SW 1271 (cell line): ENCODE measurements around the gene PPP1R1A.

Experiments
- DNase-seq, 2 experiments: peaks; one replicate each; lab custom pipeline; 2025; lab: John Stamatoyannopoulos, UW

Gene PPP1R1A

GRCh38 chr12:54588110-54588889 lies at the start of gene PPP1R1A:
Gene PPP1R1A (minus strand): TSS chr12:54588659. CDS start chr12:54588488, 171 bp downstream.
- DNase-seq = no peak

- no peak for DNase-seq
Observed at GRCh38 chr12:54634795-54635194, 46.3 kb upstream of the PPP1R1A start, which contains the start of gene LACRT. Gene LACRT (minus strand): TSS chr12:54634895. CDS start chr12:54634841, 54 bp downstream.

DNA sequence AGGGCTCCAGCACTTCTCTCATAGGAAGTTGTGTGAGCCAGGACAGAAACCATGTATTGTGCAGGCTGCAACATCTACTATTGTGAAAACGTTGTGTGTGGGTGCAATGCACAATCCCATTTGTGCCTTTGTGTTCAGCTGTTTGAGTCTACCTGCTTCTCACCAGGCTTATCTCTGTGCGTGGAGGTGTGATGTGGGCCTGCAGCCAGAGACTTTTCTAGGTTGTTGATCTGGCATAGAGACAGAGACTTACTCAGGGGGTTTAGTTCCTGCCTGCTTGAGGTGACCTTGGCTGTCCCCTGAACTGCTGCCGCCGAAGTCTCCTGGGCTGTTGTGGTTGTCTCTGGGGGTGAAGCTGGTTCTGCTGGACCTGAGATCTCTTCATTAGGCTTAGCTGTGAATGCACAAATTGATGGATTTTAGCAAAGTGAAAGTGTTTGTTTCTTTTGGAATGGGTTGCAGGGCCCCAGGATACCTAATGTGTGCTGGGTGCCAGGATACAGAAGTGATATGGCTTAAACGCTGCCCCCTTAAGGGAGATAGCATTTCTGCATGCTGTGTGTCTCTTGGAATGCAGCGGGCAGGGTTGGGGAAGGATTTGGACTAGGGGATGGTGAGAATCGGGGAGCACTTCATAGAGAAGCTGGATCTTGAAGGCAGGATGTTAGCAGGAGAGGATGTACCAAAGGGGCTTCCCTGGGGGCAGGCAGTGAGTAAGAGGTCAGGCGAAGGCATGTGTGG lies 43.7 kb upstream of the PPP1R1A start:
- no peak for DNase-seq

DNA sequence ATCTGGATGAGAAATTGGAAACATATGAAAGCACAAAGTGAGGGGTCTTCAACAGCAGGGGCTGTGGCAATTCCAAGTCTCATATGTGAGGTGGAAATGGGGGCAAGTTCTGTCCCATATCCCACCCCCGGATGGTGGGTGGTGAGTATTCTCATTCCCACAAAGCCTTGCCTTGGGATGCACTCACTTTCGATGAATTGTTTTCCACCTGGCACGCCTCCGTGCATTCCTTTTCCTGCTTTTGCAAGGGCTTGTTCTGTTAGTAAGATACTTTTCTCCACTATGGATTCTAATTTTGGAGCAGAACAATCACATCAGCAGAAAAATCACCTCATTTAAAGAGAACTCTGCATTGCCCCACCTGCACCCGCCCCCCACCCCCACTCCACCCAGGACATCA lies 43.1 kb upstream of the PPP1R1A start:
- DNase-seq = no peak

DNA sequence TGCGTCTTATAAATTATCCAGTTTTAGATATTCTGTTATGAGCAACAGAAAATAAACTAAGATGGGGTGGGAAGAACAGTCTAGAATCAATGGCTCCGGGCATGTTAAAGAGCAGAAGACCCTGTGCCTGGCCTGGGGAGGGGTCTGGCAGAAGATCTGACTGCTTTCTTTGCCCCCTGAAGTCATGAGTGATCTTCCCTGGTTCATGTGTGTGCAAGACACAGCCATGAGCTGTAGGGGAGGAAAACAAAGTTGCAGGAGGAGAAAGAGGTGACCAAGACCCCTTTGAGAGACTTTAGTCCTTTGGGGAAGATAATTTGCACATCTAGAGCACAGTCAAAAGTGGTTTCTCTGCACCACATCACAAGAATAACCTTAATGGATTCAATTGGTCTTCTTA lies 41.5 kb upstream of the PPP1R1A start:
- DNase-seq = no peak

DNA sequence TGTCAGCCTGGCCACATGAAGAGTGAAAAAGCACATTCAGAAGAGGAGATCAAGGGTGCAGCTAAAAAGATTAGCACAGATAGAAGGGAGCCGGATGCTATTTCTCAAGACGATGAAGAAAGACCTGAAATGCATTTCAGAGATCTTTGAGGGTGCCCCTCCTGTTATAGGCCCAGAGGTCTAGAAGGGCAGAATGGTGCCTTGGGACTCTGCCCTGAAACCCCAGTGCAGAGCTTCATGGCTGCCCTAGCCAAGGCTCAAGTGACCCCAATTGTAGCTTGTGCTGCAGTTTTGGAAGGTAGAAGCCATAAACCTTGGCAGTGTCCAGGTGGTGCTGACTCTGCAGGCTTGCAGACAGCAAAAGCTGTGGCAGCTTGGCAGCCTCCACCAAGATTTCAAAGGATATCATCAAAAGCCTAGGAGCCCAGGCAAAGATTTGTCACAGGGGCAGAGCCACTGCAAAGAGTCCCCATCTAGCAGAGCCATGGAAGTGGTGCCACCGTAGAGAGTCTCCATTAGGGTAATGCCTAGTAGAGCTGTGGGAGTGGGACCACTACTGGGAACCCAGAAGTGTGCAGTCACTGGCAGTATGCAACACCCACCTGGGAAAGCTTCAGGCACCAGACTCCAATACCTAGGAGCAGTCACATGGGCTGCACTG lies 39.9 kb upstream of the PPP1R1A start:
- DNase-seq = no peak

GRCh38 chr12:54627304-54627703 lies 38.8 kb upstream of the PPP1R1A start:
- no peak for DNase-seq

- no peak for DNase-seq
Observed at GRCh38 chr12:54625598-54625997, 37.1 kb upstream of the PPP1R1A start.

- no peak for DNase-seq
Observed at GRCh38 chr12:54624315-54625279, 36.1 kb upstream of the PPP1R1A start.

DNA sequence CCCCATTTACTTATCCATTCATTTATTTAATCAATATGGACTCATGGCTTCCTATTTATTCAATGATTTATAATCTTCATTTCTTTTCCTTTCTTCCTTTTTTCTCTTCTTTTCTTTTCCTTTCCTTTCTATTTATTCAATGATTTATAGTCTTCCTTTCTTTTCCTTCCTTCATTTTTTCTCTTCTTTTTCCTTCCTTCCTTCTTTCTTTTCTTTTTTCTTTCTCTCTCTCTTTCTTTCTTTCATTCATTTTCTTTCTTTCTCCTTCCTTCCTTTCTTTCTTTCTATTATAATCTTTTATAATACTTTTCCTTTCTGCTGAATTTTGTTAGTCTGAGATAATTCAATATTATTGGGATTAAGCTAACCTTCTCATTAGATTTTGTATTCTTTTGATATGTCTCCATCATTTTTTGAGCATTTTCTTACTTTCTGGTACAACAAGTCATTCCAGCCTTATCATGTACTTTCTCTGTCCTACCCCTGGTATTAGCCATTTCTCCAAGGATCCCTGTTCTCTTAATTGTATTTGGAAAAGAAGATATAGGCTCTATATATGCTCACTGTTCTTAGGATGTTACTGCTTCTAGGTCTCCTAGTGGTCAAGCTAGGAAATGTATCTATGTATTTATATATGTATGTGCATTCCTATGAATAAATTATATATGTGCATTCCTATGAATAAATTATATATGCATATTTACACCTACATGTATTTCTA lies 34.2 kb upstream of the PPP1R1A start:
- peak in 1 of 2 experiments; percentile 46 for DNase-seq

DNA sequence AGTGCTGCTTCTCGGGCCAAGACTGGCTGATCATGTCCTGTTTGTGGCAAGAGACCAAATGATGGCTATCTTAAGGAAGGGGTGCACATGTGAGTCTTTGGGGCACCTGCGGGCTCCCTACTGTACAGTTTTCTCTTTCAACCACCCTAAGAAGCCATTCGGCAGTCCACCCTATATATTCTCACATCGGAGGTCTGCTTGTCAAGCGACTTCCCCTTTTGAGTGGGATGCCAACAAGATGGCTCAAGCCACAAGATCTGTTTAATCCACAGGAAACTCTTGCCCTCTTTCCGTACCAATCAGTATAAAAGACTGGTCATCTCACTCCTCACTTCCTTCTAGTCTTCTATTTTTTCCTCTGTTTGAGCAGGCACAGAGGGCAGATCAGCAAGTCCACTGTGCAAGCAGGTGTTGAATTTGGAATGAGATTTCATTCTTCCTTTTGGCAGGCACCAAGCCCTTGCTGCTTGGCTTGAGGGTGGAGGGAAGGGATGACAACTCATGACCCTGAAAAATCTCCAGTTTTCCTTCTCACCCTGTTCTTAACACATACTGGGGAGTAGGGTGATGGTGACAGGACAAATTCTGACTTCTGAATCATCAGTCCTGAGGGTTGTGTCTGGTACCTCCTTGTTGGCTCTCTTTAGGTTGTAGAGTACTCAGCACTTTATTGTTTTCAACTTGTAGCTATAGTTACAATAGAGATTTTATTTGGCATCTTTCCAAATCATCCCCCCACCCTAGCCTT lies 28.6 kb upstream of the PPP1R1A start:
- DNase-seq = no peak

DNA sequence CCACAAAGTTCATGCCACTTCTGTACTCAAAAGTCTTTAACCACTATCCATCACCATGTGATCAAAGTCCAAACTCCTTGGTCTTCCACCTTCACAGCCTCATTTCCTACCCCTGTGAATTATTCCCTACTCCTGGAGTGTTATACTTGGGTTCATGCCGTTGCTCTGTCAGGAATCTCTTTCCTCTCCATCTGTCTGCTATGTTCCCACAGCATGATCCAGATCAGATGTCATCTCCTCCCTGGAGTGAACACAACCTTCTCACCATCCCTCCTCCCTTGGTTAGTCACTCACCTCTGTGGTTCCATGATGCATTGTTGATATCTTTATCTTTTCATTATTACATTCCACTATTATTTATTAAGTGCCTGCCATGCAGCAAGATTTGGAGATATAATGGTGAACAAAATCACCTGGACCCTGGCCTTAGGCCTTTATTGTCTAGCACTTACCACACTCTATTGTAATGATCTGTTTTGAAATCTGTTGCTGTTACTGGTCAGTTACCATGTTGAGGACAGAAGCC lies 23.8 kb upstream of the PPP1R1A start:
- no peak for DNase-seq

GRCh38 chr12:54611715-54612149 lies 23.3 kb upstream of the PPP1R1A start:
- no peak for DNase-seq

- DNase-seq = no peak
Observed at GRCh38 chr12:54608769-54609168, 20.3 kb upstream of the PPP1R1A start.

GRCh38 chr12:54608156-54608555 lies 19.7 kb upstream of the PPP1R1A start:
- no peak for DNase-seq

GRCh38 chr12:54606556-54606955 lies 18.1 kb upstream of the PPP1R1A start:
- DNase-seq = no peak

- DNase-seq = no peak
Observed at GRCh38 chr12:54605138-54605970, 16.9 kb upstream of the PPP1R1A start.

GRCh38 chr12:54604436-54604835 lies 16.0 kb upstream of the PPP1R1A start:
- DNase-seq = no peak

DNA sequence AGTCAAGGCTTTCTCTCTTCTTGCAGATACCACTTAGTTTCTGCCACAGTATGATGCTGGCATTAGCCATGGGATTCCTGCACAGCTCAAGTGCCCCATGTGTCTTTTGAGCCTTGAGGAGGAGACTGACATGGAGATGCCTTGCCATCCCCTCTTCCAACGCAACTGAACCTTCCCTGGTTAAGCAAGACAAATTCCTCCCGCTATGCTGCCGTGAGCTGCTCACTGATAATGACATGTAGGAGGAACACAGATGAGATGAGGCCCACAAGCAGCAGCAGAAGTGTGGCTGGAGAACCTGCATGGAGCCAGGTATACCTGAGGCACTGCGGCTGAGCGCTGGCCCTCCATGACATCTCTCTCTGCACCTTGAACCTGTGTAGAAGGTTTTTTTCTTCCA lies 15.4 kb upstream of the PPP1R1A start:
- no peak for DNase-seq
